HL-60/S4 treated with phorbol 12-myristate 13-acetate at 8.2 ng/mL for 4 days and 3 days (cell line): ENCODE measurements around the gene CARNS1.

Experiments
- in situ Hi-C: fragments of 300-500 bp; cut with MboI; formaldehyde crosslinking; loops from 2 replicates; pipeline ENCODE4 v1.15.0; 2022; ENCODE audit warnings: low sequenced_read_pairs

CARNS1 gene

GRCh38 chr11:67376063-67376820, 39.2 kb upstream of the CARNS1 start:
- in situ Hi-C loops = no loop called here

GRCh38 chr11:67376873-67377808, 38.3 kb upstream of the CARNS1 start:
- in situ Hi-C loops = no loop called here

DNA sequence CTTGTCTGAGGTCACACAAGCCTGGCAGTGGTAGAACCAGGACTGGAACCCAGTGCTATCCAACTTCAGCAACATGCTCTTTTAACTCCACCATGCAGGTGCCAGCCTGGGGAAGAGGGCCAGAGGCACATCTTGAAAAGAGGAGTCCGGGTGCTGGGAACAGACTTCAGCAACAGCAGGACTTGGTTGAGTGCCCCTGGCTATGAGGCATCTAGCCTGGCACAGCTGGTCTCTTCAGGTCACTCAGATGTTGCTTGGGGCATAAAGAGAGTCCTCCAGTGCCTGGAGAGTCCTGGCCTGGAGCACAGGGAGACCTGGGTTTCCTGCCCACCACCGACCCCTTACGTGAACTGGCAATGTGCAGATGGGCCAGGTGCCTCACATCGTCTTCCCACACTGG, 36.9 kb upstream of the CARNS1 start:
- in situ Hi-C loops = no loop called here

- in situ Hi-C loops = loop anchor here (10.0 kb wide), 1 partner anchor 125 kb away; no protein-coding TSS in a partner anchor
Observed at GRCh38 chr11:67379061-67380058, 36.1 kb upstream of the CARNS1 start.

- in situ Hi-C loops = loop anchor here (10.0 kb wide), 1 partner anchor 127 kb away; no protein-coding TSS in a partner anchor
Observed at GRCh38 chr11:67381244-67381972, 34.1 kb upstream of the CARNS1 start.

- in situ Hi-C loops = loop anchor here (10.0 kb wide), 1 partner anchor 128 kb away; no protein-coding TSS in a partner anchor
Observed at GRCh38 chr11:67382276-67383136, 33.0 kb upstream of the CARNS1 start.

DNA sequence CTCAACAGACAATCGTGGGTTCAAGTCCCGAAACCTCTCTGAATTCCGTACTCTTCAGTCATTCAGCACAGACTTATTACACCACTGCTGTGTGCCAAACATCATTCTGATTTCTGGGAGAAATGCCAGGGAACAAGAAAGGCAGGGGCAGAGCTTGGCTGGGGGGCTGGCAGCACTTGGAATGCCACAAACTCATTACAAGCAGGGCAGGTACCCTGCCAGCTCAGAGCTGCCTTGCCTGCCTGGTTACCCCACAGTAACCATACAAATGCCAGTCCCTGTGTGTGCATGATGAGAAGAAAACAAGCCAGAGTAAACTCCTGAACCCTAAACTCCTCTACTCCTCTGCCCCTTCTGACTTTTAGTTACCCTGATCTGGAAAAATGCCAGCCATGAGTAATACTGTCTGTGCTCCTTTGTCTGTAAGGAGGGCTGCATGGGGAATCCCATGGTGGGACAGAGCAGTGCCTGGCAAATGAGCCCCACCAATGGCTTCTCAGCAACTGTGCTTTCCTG, 30.6 kb upstream of the CARNS1 start:
- in situ Hi-C loops = loop anchor here (10.0 kb wide), 1 partner anchor 130 kb away; no protein-coding TSS in a partner anchor

DNA sequence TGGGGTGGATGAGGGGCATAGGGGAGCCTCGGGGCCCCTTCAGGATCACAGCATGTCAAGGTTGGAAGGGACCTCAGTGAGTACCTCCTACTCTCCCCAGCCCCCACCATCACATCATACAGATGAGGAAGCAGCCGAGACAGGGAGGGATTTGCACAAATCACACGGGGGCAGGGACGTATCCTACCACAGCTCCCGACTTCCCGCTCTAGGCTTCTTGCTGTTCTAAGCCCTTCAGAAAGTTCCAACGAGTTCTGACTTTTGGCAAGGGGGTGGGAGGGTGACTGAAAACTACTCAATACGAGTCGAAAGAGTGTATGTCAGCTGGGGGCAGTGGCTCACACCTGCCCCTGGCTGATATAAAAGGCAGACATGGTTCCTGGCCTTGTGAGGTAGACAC, 28.4 kb upstream of the CARNS1 start:
- in situ Hi-C loops = loop anchor here (10.0 kb wide), 1 partner anchor 132 kb away; no protein-coding TSS in a partner anchor

DNA sequence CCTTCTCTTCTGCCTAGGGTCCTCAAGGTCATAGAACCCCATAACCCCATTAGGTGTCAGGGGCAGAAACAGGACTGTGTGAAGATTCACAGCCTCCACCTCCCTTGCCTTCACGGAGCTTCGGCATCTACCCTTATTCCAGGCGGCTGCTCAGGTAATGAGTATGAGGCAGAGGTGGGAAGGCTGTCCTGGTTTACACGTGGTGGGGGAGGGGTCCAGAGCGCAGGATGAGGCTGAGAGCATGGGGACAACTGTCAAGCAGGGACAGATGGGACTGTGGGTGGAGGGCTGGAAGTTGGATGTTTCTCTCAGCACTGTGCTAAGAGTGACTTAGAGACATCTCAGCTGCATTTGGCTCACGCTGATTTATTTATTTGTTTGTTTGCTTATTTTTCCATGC, 28.0 kb upstream of the CARNS1 start:
- in situ Hi-C loops = loop anchor here (10.0 kb wide), 1 partner anchor 133 kb away; no protein-coding TSS in a partner anchor

GRCh38 chr11:67389477-67389876, 26.0 kb upstream of the CARNS1 start:
- in situ Hi-C loops = loop anchor here (10.0 kb wide), 1 partner anchor 135 kb away; no protein-coding TSS in a partner anchor

- in situ Hi-C loops = no loop called here
Observed at GRCh38 chr11:67390947-67391303, 24.6 kb upstream of the CARNS1 start.

- in situ Hi-C loops = no loop called here
Observed at GRCh38 chr11:67391304-67392182, 23.9 kb upstream of the CARNS1 start, which contains the start of gene RAD9A. Gene RAD9A (plus strand): TSS chr11:67391986. CDS start chr11:67392045, 59 bp downstream.

GRCh38 chr11:67392183-67392715, 23.2 kb upstream of the CARNS1 start:
- in situ Hi-C loops = no loop called here

GRCh38 chr11:67393437-67393836, 22.0 kb upstream of the CARNS1 start:
- in situ Hi-C loops = no loop called here

GRCh38 chr11:67393990-67394389, 21.5 kb upstream of the CARNS1 start:
- in situ Hi-C loops = no loop called here

- in situ Hi-C loops = no loop called here
Observed at GRCh38 chr11:67395555-67396258, 19.8 kb upstream of the CARNS1 start.

DNA sequence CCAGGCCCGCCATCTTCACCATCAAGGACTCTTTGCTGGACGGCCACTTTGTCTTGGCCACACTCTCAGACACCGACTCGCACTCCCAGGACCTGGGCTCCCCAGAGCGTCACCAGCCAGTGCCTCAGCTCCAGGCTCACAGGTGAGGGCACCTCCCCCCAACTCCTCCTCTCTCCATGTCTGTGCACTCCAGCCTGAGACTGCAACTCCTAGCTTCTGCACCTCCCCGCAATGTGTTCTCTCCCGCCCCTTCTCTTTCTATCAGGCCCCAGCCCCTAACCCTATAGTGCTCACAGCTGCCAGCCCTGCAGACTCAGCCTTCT, 19.3 kb upstream of the CARNS1 start:
- in situ Hi-C loops = no loop called here
